ENCODE measurements around the gene TTYH3.
"Not testable (repeated sequence)": the region's sequence is repeated elsewhere in the genome, so short reads cannot be mapped to it uniquely, and the experiment has no call there.

The TTYH3 gene

GRCh38 chr7:2631946-2632732, at the start of gene TTYH3:
TSS of gene TTYH3 (plus strand) at chr7:2631986. CDS start at chr7:2632156, 170 bp downstream.
- no peak for DNase-seq

GRCh38 chr7:2582006-2582735, 49.6 kb upstream of the TTYH3 start:
- no peak for DNase-seq

GRCh38 chr7:2583798-2584580, 47.8 kb upstream of the TTYH3 start:
- no peak for DNase-seq

GRCh38 chr7:2585446-2585845, 46.3 kb upstream of the TTYH3 start:
- no peak for DNase-seq

- DNase-seq = no peak
Observed at GRCh38 chr7:2586326-2587020, 45.3 kb upstream of the TTYH3 start.

GRCh38 chr7:2587134-2587533, 44.7 kb upstream of the TTYH3 start:
- DNase-seq = no peak

GRCh38 chr7:2587778-2588177, 44.0 kb upstream of the TTYH3 start:
- no peak for DNase-seq

- DNase-seq = no peak
Observed at GRCh38 chr7:2589341-2589740, 42.4 kb upstream of the TTYH3 start.

GRCh38 chr7:2589941-2590340, 41.8 kb upstream of the TTYH3 start:
- not testable (repeated sequence) for DNase-seq

- no peak for DNase-seq
Observed at GRCh38 chr7:2592375-2592865, 39.4 kb upstream of the TTYH3 start.

- no peak for DNase-seq
Observed at GRCh38 chr7:2593036-2593727, 38.6 kb upstream of the TTYH3 start.

GRCh38 chr7:2594599-2594998, 37.2 kb upstream of the TTYH3 start:
- DNase-seq = no peak

- DNase-seq = no peak
Observed at GRCh38 chr7:2595258-2595860, 36.4 kb upstream of the TTYH3 start.

GRCh38 chr7:2596464-2597272, 35.1 kb upstream of the TTYH3 start:
- DNase-seq = no peak

- no peak for DNase-seq
Observed at GRCh38 chr7:2597273-2597640, 34.5 kb upstream of the TTYH3 start.

GRCh38 chr7:2598154-2598823, 33.5 kb upstream of the TTYH3 start:
- DNase-seq = no peak

- no peak for DNase-seq
Observed at GRCh38 chr7:2601065-2601464, 30.7 kb upstream of the TTYH3 start.

GRCh38 chr7:2601907-2602306, 29.9 kb upstream of the TTYH3 start:
- no peak for DNase-seq

GRCh38 chr7:2602406-2603043, 29.3 kb upstream of the TTYH3 start:
- no peak for DNase-seq

Data from activated T-cell treated with anti-CD3 and anti-CD28 coated beads, Interleukin-2, amount 50 U/mL, for 1 hour (primary cell).